SK-N-SH (cell line): ENCODE results near the gene SLC25A24. TPM values are rescaled to one million over a fixed set of nuclear protein-coding genes. Genes with fewer than 3 reads are reported as not detected.

Experiments
- CTCF ChIA-PET: fragments of 300-600, 350-600 bp; formaldehyde crosslinking; extraction: SDS; loops from one replicate; lab custom pipeline; 2021; lab: Yijun Ruan, JAX
- POLR2A ChIA-PET: fragments of 350-600 bp; sonication (Branson Sonifier 250); formaldehyde crosslinking; extraction: SDS; loops from one replicate; lab custom pipeline; 2020; ENCODE audit warnings: antibody characterized with exemption, inconsistent platforms; lab: Yijun Ruan, JAX
- DNase-seq: peaks from one replicate; pipeline ENCODE4 v3.0.0; 2012
- H2AFZ ChIP-seq: fragments of 200-600 bp; sonication (generic); 2 replicates; pipeline ENCODE4 v1.8.1; 2016; ENCODE audit warnings: antibody characterized with exemption, mild to moderate bottlenecking, low read depth
- H3F3A ChIP-seq: fragments of 200-600 bp; sonication (generic); replicated peaks from 2 replicates; pipeline ENCODE3; 2016; ENCODE audit warnings: antibody characterized with exemption, mild to moderate bottlenecking; ENCODE audit not compliant: insufficient read depth
- H3K27ac ChIP-seq, 2 experiments: fragments of 200-500 bp in 1 of 2; fragments of 200-600 bp in 1 of 2; sonication (Bioruptor generic) in 1 of 2; sonication (generic), shearing (Covaris generic) in 1 of 2; 2 replicates each; pipeline versions ENCODE4 v1.5.1 to v1.6.1; 2014 to 2016; ENCODE audit warnings: low read depth in 2 of 2, inconsistent platforms in 1 of 2, low read length in 1 of 2, mild to moderate bottlenecking in 1 of 2, mixed read lengths in 1 of 2
- H3K27me3 ChIP-seq: fragments of 200-600 bp; sonication (generic), shearing (Covaris generic); 2 replicates; pipeline ENCODE4 v1.6.1; 2016; ENCODE audit warnings: mixed run types; ENCODE audit not compliant: insufficient read depth
- H3K36me3 ChIP-seq, 2 experiments: fragments of 200-500 bp in 1 of 2; fragments of 200-600 bp in 1 of 2; sonication (Bioruptor generic) in 1 of 2; sonication (generic) in 1 of 2; replicated peaks in 1 of 2; 2 replicates each; pipeline versions ENCODE3 to v1.5.1; 2014 to 2016; ENCODE audit warnings: low read length in 1 of 2, mild to moderate bottlenecking in 1 of 2; ENCODE audit not compliant: insufficient read depth in 2 of 2, control insufficient read depth in 1 of 2
- H3K4me1 ChIP-seq, 2 experiments: fragments of 200-500 bp in 1 of 2; fragments of 200-600 bp in 1 of 2; sonication (Bioruptor generic) in 1 of 2; sonication (generic), shearing (Covaris generic) in 1 of 2; 2 replicates each; pipeline versions ENCODE4 v1.5.1 to v1.6.1; 2014 to 2016; ENCODE audit warnings: low read depth in 1 of 2, low read length in 1 of 2, mixed run types in 1 of 2; ENCODE audit not compliant: insufficient read depth in 2 of 2, control insufficient read depth in 1 of 2
- H3K4me2 ChIP-seq: fragments of 200-600 bp; sonication (generic), shearing (Covaris generic); 2 replicates; pipeline ENCODE4 v1.6.1; 2017; ENCODE audit warnings: mixed run types
- H3K4me3 ChIP-seq, 2 experiments: fragments of 200-500 bp in 1 of 2; fragments of 200-600 bp in 1 of 2; sonication (Bioruptor generic) in 1 of 2; sonication (generic), shearing (Covaris generic) in 1 of 2; 2 replicates each; pipeline versions ENCODE4 v1.5.1 to v1.8.1; 2014 to 2016; ENCODE audit warnings: low read depth in 2 of 2, inconsistent platforms in 1 of 2, low read length in 1 of 2, mild to moderate bottlenecking in 1 of 2, mixed read lengths in 1 of 2, moderate library complexity in 1 of 2
- H3K79me2 ChIP-seq: fragments of 200-600 bp; sonication (generic); 2 replicates; pipeline ENCODE4 v1.8.1; 2017; ENCODE audit warnings: mild to moderate bottlenecking; ENCODE audit not compliant: insufficient read depth
- H3K9ac ChIP-seq: fragments of 200-600 bp; sonication (generic); 2 replicates; pipeline ENCODE4 v1.6.1; 2017; ENCODE audit warnings: mixed run types
- H3K9me2 ChIP-seq: fragments of 200-600 bp; sonication (generic); 2 replicates; pipeline ENCODE4 v1.6.1; 2017; ENCODE audit warnings: mixed run types
- H3K9me3 ChIP-seq: fragments of 200-600 bp; sonication (generic); 2 replicates; pipeline ENCODE4 v1.6.1; 2017; ENCODE audit warnings: mixed run types, mild to moderate bottlenecking, moderate library complexity
- H4K20me1 ChIP-seq: fragments of 200-600 bp; sonication (generic); 2 replicates; pipeline ENCODE4 v1.6.1; 2017; ENCODE audit warnings: mild to moderate bottlenecking, mixed run types; ENCODE audit not compliant: insufficient read depth
- ELF1 ChIP-seq: IDR thresholded peaks from 2 replicates; pipeline ENCODE4 v1.4.0; 2012
- EP300 ChIP-seq, 2 experiments: IDR thresholded peaks; 2 replicates each; pipeline versions ENCODE4 v1.4.0 to v1.6.1; 2012; ENCODE audit warnings: borderline replicate concordance in 1 of 2, low read depth in 1 of 2, low read length in 1 of 2
- FOXJ3 ChIP-seq: sonication (generic); formaldehyde crosslinking; IDR thresholded peaks from 2 replicates; pipeline ENCODE4 v1.5.1; 2020; ENCODE audit warnings: mild to moderate bottlenecking, missing genetic modification reagents
- FOXM1 ChIP-seq: IDR thresholded peaks from 2 replicates; pipeline ENCODE4 v1.4.0; 2012; ENCODE audit warnings: low read depth, mild to moderate bottlenecking
- JUND ChIP-seq: IDR thresholded peaks from 2 replicates; pipeline ENCODE4 v1.4.0; 2012
- MEF2A ChIP-seq: IDR thresholded peaks from 2 replicates; pipeline ENCODE4 v1.4.0; 2012; ENCODE audit warnings: low read depth, borderline replicate concordance
- MXI1 ChIP-seq: IDR thresholded peaks from 2 replicates; pipeline ENCODE4 v1.6.1; 2012; ENCODE audit warnings: mild to moderate bottlenecking, low read depth, low read length, improper control_type of control experiment
- NRF1 ChIP-seq: IDR thresholded peaks from 2 replicates; pipeline ENCODE4 v1.6.1; 2012; ENCODE audit warnings: low read depth, mild to moderate bottlenecking, low read length
- RCOR1 ChIP-seq: fragments of 150-350 bp; IDR thresholded peaks from 2 replicates; pipeline ENCODE4 v1.6.1; 2017; ENCODE audit warnings: antibody characterized with exemption, low read length
- RFX5 ChIP-seq: IDR thresholded peaks from 2 replicates; pipeline ENCODE4 v1.6.1; 2012; ENCODE audit warnings: mild to moderate bottlenecking, improper control_type of control experiment, low read length
- SMC3 ChIP-seq: IDR thresholded peaks from 2 replicates; pipeline ENCODE4 v1.6.1; 2012; ENCODE audit warnings: low read depth, low read length, improper control_type of control experiment
- TAF1 ChIP-seq: IDR thresholded peaks from 2 replicates; pipeline ENCODE4 v1.6.1; 2012; ENCODE audit warnings: low read depth, mild to moderate bottlenecking, low read length, moderate library complexity, borderline replicate concordance
- TCF12 ChIP-seq: IDR thresholded peaks from 2 replicates; pipeline ENCODE4 v1.4.0; 2012
- WGBS: methylation state at CpG from one replicate; pipeline ENCODE4 v1.1.6; 2017; ENCODE audit warnings: low lambda C conversion rate; 5-methylcytosine and 5-hydroxymethylcytosine counted together
- polyA plus RNA-seq, 3 experiments: library from polyadenylated mRNA; depleted of rRNA; stranded (reverse); fragments of >200 nt; gene quantifications; 2 replicates each; pipeline ENCODE4 v1.2.3, GENCODE V29; 2012
- TF ChIP-seq, protein P1 (sequence below): IDR thresholded peaks from 2 replicates; pipeline ENCODE4 v1.6.1; 2012; ENCODE audit warnings: mild to moderate bottlenecking, low read depth, low read length, moderate library complexity
- TF ChIP-seq, protein P2 (sequence below): IDR thresholded peaks from 2 replicates; pipeline ENCODE4 v1.4.0; 2012; ENCODE audit warnings: low read depth, borderline replicate concordance
- TF ChIP-seq, protein P3 (sequence below): fragments of 150-350 bp; IDR thresholded peaks from 2 replicates; pipeline ENCODE4 v1.6.1; 2017; ENCODE audit warnings: antibody characterized with exemption, low read length, low read depth, borderline replicate concordance
- TF ChIP-seq, protein P4 (sequence below): IDR thresholded peaks from 2 replicates; pipeline ENCODE4; 2012
- TF ChIP-seq, protein P5 (sequence below): IDR thresholded peaks from 2 replicates; pipeline ENCODE4 v1.4.0; 2012; ENCODE audit warnings: low read depth
- TF ChIP-seq, protein P6 (sequence below): fragments of 150-350 bp; IDR thresholded peaks from 2 replicates; pipeline ENCODE4 v1.6.1; 2016; ENCODE audit warnings: mild to moderate bottlenecking, low read depth, low read length

SLC25A24 gene
- polyA plus RNA-seq, 1 of the 3 experiments (the other 2 are of a cell fraction): 11.3 TPM

DNA sequence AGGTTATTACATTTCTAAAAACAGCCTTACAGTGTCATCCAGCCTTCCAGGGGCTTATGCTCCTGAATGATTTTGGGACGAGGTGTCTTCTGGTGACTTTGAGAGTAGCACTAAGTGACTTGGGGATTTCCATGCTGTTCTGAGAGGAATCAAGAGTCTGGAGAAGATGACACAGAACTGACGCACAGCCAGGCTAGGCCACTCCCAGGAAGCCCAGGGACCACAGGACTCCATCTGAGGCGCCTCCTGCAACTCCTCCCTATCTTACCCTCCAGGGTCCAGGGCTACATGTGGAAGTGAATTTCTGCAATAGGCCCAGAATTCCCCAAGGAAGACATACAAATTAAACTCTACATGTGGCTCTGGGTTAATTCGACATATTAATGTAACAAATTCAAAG, 92.5 kb downstream of the SLC25A24 start:
- Histone ChIP-seq H3K4me3 (no peak overlapping the region), H3K36me3 (no peaks in the 10 kb centered on the region), H4K20me1 (no peaks in the 10 kb centered on the region), H3K9ac (no peak overlapping the region), H3K9me3 (no peaks in the 10 kb centered on the region; the same call in 1 of the 2 replicates), H3K79me2 (no peaks in the 10 kb centered on the region), H3K27me3 (no peaks in the 10 kb centered on the region), H3K4me1 (no peaks in the 10 kb centered on the region; a peak in 1 of 4 replicates), H3K4me2 (no peak overlapping the region), H3F3A (no peaks in the 10 kb centered on the region), H2AFZ (peak overlapping the region; percentile 65; the same call in 1 of the 2 replicates), H3K9me2 (no peaks in the 10 kb centered on the region), H3K27ac (no peak overlapping the region)
- TF ChIP-seq, protein P1, sequence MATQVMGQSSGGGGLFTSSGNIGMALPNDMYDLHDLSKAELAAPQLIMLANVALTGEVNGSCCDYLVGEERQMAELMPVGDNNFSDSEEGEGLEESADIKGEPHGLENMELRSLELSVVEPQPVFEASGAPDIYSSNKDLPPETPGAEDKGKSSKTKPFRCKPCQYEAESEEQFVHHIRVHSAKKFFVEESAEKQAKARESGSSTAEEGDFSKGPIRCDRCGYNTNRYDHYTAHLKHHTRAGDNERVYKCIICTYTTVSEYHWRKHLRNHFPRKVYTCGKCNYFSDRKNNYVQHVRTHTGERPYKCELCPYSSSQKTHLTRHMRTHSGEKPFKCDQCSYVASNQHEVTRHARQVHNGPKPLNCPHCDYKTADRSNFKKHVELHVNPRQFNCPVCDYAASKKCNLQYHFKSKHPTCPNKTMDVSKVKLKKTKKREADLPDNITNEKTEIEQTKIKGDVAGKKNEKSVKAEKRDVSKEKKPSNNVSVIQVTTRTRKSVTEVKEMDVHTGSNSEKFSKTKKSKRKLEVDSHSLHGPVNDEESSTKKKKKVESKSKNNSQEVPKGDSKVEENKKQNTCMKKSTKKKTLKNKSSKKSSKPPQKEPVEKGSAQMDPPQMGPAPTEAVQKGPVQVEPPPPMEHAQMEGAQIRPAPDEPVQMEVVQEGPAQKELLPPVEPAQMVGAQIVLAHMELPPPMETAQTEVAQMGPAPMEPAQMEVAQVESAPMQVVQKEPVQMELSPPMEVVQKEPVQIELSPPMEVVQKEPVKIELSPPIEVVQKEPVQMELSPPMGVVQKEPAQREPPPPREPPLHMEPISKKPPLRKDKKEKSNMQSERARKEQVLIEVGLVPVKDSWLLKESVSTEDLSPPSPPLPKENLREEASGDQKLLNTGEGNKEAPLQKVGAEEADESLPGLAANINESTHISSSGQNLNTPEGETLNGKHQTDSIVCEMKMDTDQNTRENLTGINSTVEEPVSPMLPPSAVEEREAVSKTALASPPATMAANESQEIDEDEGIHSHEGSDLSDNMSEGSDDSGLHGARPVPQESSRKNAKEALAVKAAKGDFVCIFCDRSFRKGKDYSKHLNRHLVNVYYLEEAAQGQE: no peak
- TF ChIP-seq, protein P2, sequence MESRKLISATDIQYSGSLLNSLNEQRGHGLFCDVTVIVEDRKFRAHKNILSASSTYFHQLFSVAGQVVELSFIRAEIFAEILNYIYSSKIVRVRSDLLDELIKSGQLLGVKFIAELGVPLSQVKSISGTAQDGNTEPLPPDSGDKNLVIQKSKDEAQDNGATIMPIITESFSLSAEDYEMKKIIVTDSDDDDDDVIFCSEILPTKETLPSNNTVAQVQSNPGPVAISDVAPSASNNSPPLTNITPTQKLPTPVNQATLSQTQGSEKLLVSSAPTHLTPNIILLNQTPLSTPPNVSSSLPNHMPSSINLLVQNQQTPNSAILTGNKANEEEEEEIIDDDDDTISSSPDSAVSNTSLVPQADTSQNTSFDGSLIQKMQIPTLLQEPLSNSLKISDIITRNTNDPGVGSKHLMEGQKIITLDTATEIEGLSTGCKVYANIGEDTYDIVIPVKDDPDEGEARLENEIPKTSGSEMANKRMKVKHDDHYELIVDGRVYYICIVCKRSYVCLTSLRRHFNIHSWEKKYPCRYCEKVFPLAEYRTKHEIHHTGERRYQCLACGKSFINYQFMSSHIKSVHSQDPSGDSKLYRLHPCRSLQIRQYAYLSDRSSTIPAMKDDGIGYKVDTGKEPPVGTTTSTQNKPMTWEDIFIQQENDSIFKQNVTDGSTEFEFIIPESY: no peak
- CTCF ChIA-PET: interaction anchor here (2.9 kb wide), 1 partner anchor 18 kb away, joined by 12 read pairs; no protein-coding TSS in a partner anchor
- POLR2A ChIA-PET: no interaction called here
- DNase-seq: no peak
- WGBS: 40% methylated on average over 4 of the region's 4 CpGs

DNA sequence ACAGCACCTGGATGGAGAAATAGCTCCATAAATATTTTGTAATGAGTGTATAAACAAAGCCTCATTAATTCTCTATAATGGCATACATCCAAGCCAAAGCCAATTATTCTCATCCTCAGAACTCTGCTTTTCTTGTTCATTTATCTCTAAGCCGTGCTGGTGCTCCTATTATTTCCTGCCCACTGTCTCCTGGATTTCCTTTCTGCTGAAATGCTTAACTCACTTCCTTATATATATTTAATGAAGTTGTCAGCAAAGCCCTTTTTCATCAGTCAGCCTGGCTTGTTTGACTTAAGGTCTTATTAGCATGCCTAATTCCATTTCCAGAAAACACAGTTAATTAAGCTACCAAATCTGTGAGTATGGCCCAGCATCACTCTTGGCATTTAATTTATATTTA, 93.4 kb downstream of the SLC25A24 start:
- WGBS: 30% methylated on average over 1 of the region's 1 CpG
- ChIA-PET POLR2A (no interaction called here), CTCF (interaction anchor here (0.7 to 2.9 kb wide), 4 partner anchors 19 to 335 kb away, joined by 3 to 12 read pairs (median 4); no protein-coding TSS in a partner anchor)
- no peaks in the 10 kb centered on the region; a peak in 1 of 4 replicates for H3K4me1 ChIP-seq
- H3K4me3 ChIP-seq: no peak overlapping the region
- no peaks in the 10 kb centered on the region for H4K20me1 ChIP-seq
- no peaks in the 10 kb centered on the region for H3K36me3 ChIP-seq
- no peaks in the 10 kb centered on the region; the same call in 1 of the 2 replicates for H3K9me3 ChIP-seq
- H2AFZ ChIP-seq: no peak overlapping the region
- H3K27ac ChIP-seq: no peak overlapping the region
- H3K79me2 ChIP-seq: no peaks in the 10 kb centered on the region
- no peaks in the 10 kb centered on the region for H3F3A ChIP-seq
- H3K9me2 ChIP-seq: no peaks in the 10 kb centered on the region
- H3K9ac ChIP-seq: no peak overlapping the region
- H3K4me2 ChIP-seq: no peak overlapping the region
- TF ChIP-seq MEF2A: no peak
- TF ChIP-seq, protein P3, sequence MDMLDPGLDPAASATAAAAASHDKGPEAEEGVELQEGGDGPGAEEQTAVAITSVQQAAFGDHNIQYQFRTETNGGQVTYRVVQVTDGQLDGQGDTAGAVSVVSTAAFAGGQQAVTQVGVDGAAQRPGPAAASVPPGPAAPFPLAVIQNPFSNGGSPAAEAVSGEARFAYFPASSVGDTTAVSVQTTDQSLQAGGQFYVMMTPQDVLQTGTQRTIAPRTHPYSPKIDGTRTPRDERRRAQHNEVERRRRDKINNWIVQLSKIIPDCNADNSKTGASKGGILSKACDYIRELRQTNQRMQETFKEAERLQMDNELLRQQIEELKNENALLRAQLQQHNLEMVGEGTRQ: no peak
- no peak for TF ChIP-seq RFX5
- TF ChIP-seq, protein P4, sequence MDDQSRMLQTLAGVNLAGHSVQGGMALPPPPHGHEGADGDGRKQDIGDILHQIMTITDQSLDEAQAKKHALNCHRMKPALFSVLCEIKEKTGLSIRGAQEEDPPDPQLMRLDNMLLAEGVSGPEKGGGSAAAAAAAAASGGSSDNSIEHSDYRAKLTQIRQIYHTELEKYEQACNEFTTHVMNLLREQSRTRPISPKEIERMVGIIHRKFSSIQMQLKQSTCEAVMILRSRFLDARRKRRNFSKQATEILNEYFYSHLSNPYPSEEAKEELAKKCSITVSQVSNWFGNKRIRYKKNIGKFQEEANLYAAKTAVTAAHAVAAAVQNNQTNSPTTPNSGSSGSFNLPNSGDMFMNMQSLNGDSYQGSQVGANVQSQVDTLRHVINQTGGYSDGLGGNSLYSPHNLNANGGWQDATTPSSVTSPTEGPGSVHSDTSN: no peak
- no peak for TF ChIP-seq TCF12
- no peak for TF ChIP-seq JUND
- TF ChIP-seq TAF1: no peak
- no peak for TF ChIP-seq EP300 (IDR thresholded peaks at IDR 0.05; ENCODE audit: borderline replicate concordance in 1 of 2, low read depth in 1 of 2, low read length in 1 of 2)
- TF ChIP-seq, protein P5, sequence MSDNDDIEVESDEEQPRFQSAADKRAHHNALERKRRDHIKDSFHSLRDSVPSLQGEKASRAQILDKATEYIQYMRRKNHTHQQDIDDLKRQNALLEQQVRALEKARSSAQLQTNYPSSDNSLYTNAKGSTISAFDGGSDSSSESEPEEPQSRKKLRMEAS: no peak
- TF ChIP-seq, protein P6, sequence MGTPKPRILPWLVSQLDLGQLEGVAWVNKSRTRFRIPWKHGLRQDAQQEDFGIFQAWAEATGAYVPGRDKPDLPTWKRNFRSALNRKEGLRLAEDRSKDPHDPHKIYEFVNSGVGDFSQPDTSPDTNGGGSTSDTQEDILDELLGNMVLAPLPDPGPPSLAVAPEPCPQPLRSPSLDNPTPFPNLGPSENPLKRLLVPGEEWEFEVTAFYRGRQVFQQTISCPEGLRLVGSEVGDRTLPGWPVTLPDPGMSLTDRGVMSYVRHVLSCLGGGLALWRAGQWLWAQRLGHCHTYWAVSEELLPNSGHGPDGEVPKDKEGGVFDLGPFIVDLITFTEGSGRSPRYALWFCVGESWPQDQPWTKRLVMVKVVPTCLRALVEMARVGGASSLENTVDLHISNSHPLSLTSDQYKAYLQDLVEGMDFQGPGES: no peak
- TF ChIP-seq SMC3: no peak
- no peak for TF ChIP-seq NRF1
- no peak for TF ChIP-seq ELF1
- TF ChIP-seq RCOR1: no peak
- no peak for TF ChIP-seq MXI1
- TF ChIP-seq FOXM1: no peak
- TF ChIP-seq FOXJ3 (CRISPR knock-in tag): no peak
- TF ChIP-seq, all 33 proteins: peak for 0
- no peaks in the 10 kb centered on the region for H3K27me3 ChIP-seq
- DNase-seq: no peak
